Neural progenitor cell (in vitro differentiated cells): ENCODE data around the gene LRP1. TPM values are rescaled to one million over a fixed set of nuclear protein-coding genes. Genes with fewer than 3 reads are reported as not detected.

Source experiments
- DNase-seq: peaks from one replicate; pipeline ENCODE4 v3.0.0-alpha.2; 2016; ENCODE audit warnings: low spot score
- H2AFZ ChIP-seq: fragments of 200-600 bp; sonication (generic); replicated peaks from 2 replicates; pipeline ENCODE4 v1.6.1; 2016; ENCODE audit warnings: antibody characterized with exemption
- H3F3A ChIP-seq: fragments of 200-600 bp; sonication (generic); 2 replicates; pipeline ENCODE4 v1.6.1; 2016; ENCODE audit warnings: antibody characterized with exemption, low read depth
- H3K27ac ChIP-seq: fragments of 200-600 bp; sonication (generic); 2 replicates; pipeline ENCODE4 v1.5.1; 2016; ENCODE audit warnings: mild to moderate bottlenecking
- H3K27me3 ChIP-seq: fragments of 200-600 bp; sonication (generic); 2 replicates; pipeline ENCODE4 v1.6.1; 2016; ENCODE audit warnings: mild to moderate bottlenecking, moderate library complexity
- H3K36me3 ChIP-seq: fragments of 200-600 bp; sonication (generic); 2 replicates; pipeline ENCODE4 v1.5.1; 2016
- H3K4me1 ChIP-seq: fragments of 200-600 bp; sonication (generic); 2 replicates; pipeline ENCODE4 v1.6.1; 2016; ENCODE audit warnings: mixed run types
- H3K4me2 ChIP-seq: fragments of 200-600 bp; sonication (generic); 2 replicates; pipeline ENCODE4 v1.6.1; 2016
- H3K4me3 ChIP-seq: fragments of 200-600 bp; sonication (generic); 2 replicates; pipeline ENCODE4 v1.5.1; 2016
- H3K79me2 ChIP-seq: fragments of 200-600 bp; sonication (generic); 2 replicates; pipeline ENCODE4 v1.6.1; 2016; ENCODE audit warnings: low read depth
- H3K9ac ChIP-seq: fragments of 200-600 bp; sonication (generic); 2 replicates; pipeline ENCODE4 v1.6.1; 2016
- H3K9me3 ChIP-seq: fragments of 200-600 bp; sonication (generic); 2 replicates; pipeline ENCODE4 v1.5.1; 2016; ENCODE audit warnings: low read depth
- H4K20me1 ChIP-seq: fragments of 200-600 bp; sonication (generic); 2 replicates; pipeline ENCODE4 v1.6.1; 2016; ENCODE audit warnings: low read depth
- H3K27ac Mint-ChIP-seq: 3 replicates; pipeline ENCODE4 v1.8.0; 2021; ENCODE audit warnings: mixed read lengths
- H3K27me3 Mint-ChIP-seq: 2 replicates; pipeline ENCODE4 v1.8.0; 2022; ENCODE audit warnings: low read depth, mild to moderate bottlenecking, inconsistent platforms, moderate library complexity, mixed read lengths; ENCODE audit not compliant: insufficient read depth
- H3K36me3 Mint-ChIP-seq: 3 replicates; pipeline ENCODE4 v1.8.0; 2021; ENCODE audit warnings: mixed read lengths
- H3K4me1 Mint-ChIP-seq: 3 replicates; pipeline ENCODE4 v1.8.0; 2021; ENCODE audit warnings: mixed read lengths
- H3K4me3 Mint-ChIP-seq: 3 replicates; pipeline ENCODE4 v1.8.0; 2021; ENCODE audit warnings: mild to moderate bottlenecking, moderate library complexity, mixed read lengths
- H3K9me3 Mint-ChIP-seq: 3 replicates; pipeline ENCODE4 v1.8.0; 2020; ENCODE audit warnings: mixed read lengths
- CTCF ChIP-seq: fragments of 200-600 bp; sonication (generic); IDR thresholded peaks from 2 replicates; pipeline ENCODE4 v1.5.1; 2017; ENCODE audit warnings: antibody characterized with exemption, mild to moderate bottlenecking
- EZH2 ChIP-seq: fragments of 200-600 bp; sonication (generic); IDR thresholded peaks from 2 replicates; pipeline ENCODE4 v1.6.1; 2017; ENCODE audit warnings: antibody characterized with exemption, mild to moderate bottlenecking, moderate library complexity
- EZH2phosphoT487 ChIP-seq: fragments of 200-600 bp; sonication (generic); IDR thresholded peaks from 2 replicates; pipeline ENCODE4 v1.6.1; 2017; ENCODE audit warnings: antibody characterized with exemption
- total RNA-seq: library from RNA; depleted of rRNA; stranded (reverse); fragments of >200 nt; gene quantifications from 2 replicates; pipeline ENCODE4 v1.2.3, GENCODE V29; 2015; ENCODE audit warnings: low replicate concordance

Gene LRP1
- 13.9 and 31.9 TPM in 2 replicates for total RNA-seq

GRCh38 chr12:57127726-57128518 lies at the start of gene LRP1:
TSS of gene LRP1 (plus strand) at chr12:57128483. CDS start at chr12:57128965, 482 bp downstream.
- peaks cover 36% of the 10 kb centered on the region for H4K20me1 ChIP-seq
- H3K27ac ChIP-seq: no peak within 1 kb of the TSS
- no peaks in the 10 kb centered on the region for H3K9me3 ChIP-seq
- Mint-ChIP-seq H3K4me1 (peaks cover 40% of the 10 kb centered on the region), H3K4me3 (peak within 1 kb of the TSS; percentile 93), H3K36me3 (no peaks in the 10 kb centered on the region), H3K27ac (no peak within 1 kb of the TSS), H3K9me3 (no peaks in the 10 kb centered on the region), H3K27me3 (peaks cover 14% of the 10 kb centered on the region)
- peaks cover 27% of the 10 kb centered on the region for H3F3A ChIP-seq
- peaks cover 33% of the 10 kb centered on the region for H3K4me1 ChIP-seq
- peaks cover 46% of the 10 kb centered on the region for H3K79me2 ChIP-seq
- no peaks in the 10 kb centered on the region for H3K27me3 ChIP-seq
- no peak for TF ChIP-seq EZH2
- no peak for TF ChIP-seq CTCF
- TF ChIP-seq EZH2phosphoT487: no peak
- no peaks in the 10 kb centered on the region for H3K36me3 ChIP-seq
- peak within 1 kb of the TSS; percentile 87 for H3K4me2 ChIP-seq
- peak; percentile 91 for DNase-seq
- peak within 1 kb of the TSS; percentile 65 for H3K9ac ChIP-seq
- peak within 1 kb of the TSS; percentile 69 for H2AFZ ChIP-seq
- H3K4me3 ChIP-seq: peak within 1 kb of the TSS; percentile 74

GRCh38 chr12:57078519-57079404 lies 49.5 kb upstream of the LRP1 start, which contains the start of gene NEMP1:
TSS of gene NEMP1 (minus strand) at chr12:57078791. CDS start at chr12:57078745, 46 bp downstream.
- Mint-ChIP-seq H3K4me1 (peaks cover 18% of the 10 kb centered on the region), H3K36me3 (peaks cover 2% of the 10 kb centered on the region), H3K9me3 (no peaks in the 10 kb centered on the region), H3K27ac (peak within 1 kb of the TSS; percentile 96), H3K27me3 (no peaks in the 10 kb centered on the region), H3K4me3 (peak within 1 kb of the TSS; percentile 98)
- Histone ChIP-seq H3F3A (peaks cover 6% of the 10 kb centered on the region), H3K4me1 (peaks cover 12% of the 10 kb centered on the region), H3K27me3 (no peaks in the 10 kb centered on the region), H3K9me3 (no peaks in the 10 kb centered on the region), H3K79me2 (peaks cover 48% of the 10 kb centered on the region), H3K4me2 (peak within 1 kb of the TSS; percentile 94), H3K27ac (peak within 1 kb of the TSS; percentile 46), H3K4me3 (peak within 1 kb of the TSS; percentile 84), H3K9ac (peak within 1 kb of the TSS; percentile 71), H3K36me3 (no peaks in the 10 kb centered on the region), H4K20me1 (peaks cover 11% of the 10 kb centered on the region), H2AFZ (no peak within 1 kb of the TSS)
- TF ChIP-seq EZH2: no peak
- no peak for TF ChIP-seq EZH2phosphoT487
- no peak for TF ChIP-seq CTCF
- DNase-seq: peak; percentile 100

- Histone ChIP-seq H2AFZ (no peak overlapping the region), H3K79me2 (peaks cover 37% of the 10 kb centered on the region), H3K4me3 (no peak overlapping the region), H4K20me1 (peaks cover 11% of the 10 kb centered on the region), H3K4me2 (no peak overlapping the region), H3K36me3 (no peaks in the 10 kb centered on the region), H3K4me1 (peaks cover 12% of the 10 kb centered on the region), H3F3A (peaks cover 10% of the 10 kb centered on the region), H3K27me3 (no peaks in the 10 kb centered on the region), H3K27ac (no peak overlapping the region), H3K9me3 (no peaks in the 10 kb centered on the region), H3K9ac (no peak overlapping the region)
- peak overlapping the region; percentile 98 for H3K4me3 Mint-ChIP-seq
- H3K4me1 Mint-ChIP-seq: peaks cover 18% of the 10 kb centered on the region
- no peak for DNase-seq
- H3K27ac Mint-ChIP-seq: no peak overlapping the region
- H3K36me3 Mint-ChIP-seq: peaks cover 2% of the 10 kb centered on the region
- TF ChIP-seq CTCF: no peak
- no peak for TF ChIP-seq EZH2
- no peak for TF ChIP-seq EZH2phosphoT487
- H3K9me3 Mint-ChIP-seq: no peaks in the 10 kb centered on the region
- H3K27me3 Mint-ChIP-seq: no peaks in the 10 kb centered on the region
These were observed 48.5 kb upstream of the LRP1 start for GRCh38 chr12:57079821-57080220.
